Trophoblast cell (in vitro differentiated cells and primary cell): ENCODE data around the gene ATP7B.

Experiments
- DNase-seq, 2 donors: peaks; one replicate each; pipeline ENCODE4 v3.0.0-alpha.2; 2016
- H2AFZ ChIP-seq: 2 replicates; pipeline ENCODE4 v1.6.1; 2013; ENCODE audit warnings: low read length, moderate library complexity, mild to moderate bottlenecking; ENCODE audit not compliant: insufficient read depth, poor library complexity
- H2AK5ac ChIP-seq: 2 replicates; pipeline ENCODE4 v1.6.1; 2013; ENCODE audit warnings: mild to moderate bottlenecking, low read length
- H2BK120ac ChIP-seq: 2 replicates; pipeline ENCODE4 v1.6.1; 2013; ENCODE audit warnings: low read length, mild to moderate bottlenecking, moderate library complexity; ENCODE audit not compliant: insufficient read depth, poor library complexity
- H2BK12ac ChIP-seq: 2 replicates; pipeline ENCODE4 v1.6.1; 2013; ENCODE audit warnings: mild to moderate bottlenecking, low read length, moderate library complexity
- H2BK5ac ChIP-seq: 2 replicates; pipeline ENCODE4 v1.6.1; 2013; ENCODE audit warnings: low read length, low read depth, moderate library complexity, mild to moderate bottlenecking; ENCODE audit not compliant: poor library complexity
- H3K14ac ChIP-seq: 2 replicates; pipeline ENCODE4 v1.6.1; 2013; ENCODE audit warnings: mild to moderate bottlenecking, low read length
- H3K18ac ChIP-seq: 2 replicates; pipeline ENCODE4 v1.6.1; 2013; ENCODE audit warnings: mild to moderate bottlenecking, low read length
- H3K23ac ChIP-seq: 2 replicates; pipeline ENCODE4 v1.6.1; 2013; ENCODE audit warnings: low read length
- H3K27ac ChIP-seq: 2 replicates; pipeline ENCODE4 v1.5.1; 2013; ENCODE audit warnings: low read depth, mild to moderate bottlenecking, inconsistent platforms, low read length, moderate library complexity
- H3K27me3 ChIP-seq: 2 replicates; pipeline ENCODE4 v1.6.1; 2013; ENCODE audit warnings: inconsistent platforms, mild to moderate bottlenecking, low read length, moderate library complexity; ENCODE audit not compliant: insufficient read depth
- H3K36me3 ChIP-seq, 2 experiments: 1 replicate in 1 of 2; 2 replicates in 1 of 2; pipeline ENCODE4 v1.6.1; 2013; ENCODE audit warnings: low read length in 2 of 2, mild to moderate bottlenecking in 2 of 2, moderate library complexity in 1 of 2; ENCODE audit not compliant: insufficient read depth in 2 of 2, control insufficient read depth in 1 of 2
- H3K4ac ChIP-seq: 2 replicates; pipeline ENCODE4 v1.6.1; 2013; ENCODE audit warnings: low read depth, mild to moderate bottlenecking, low read length, moderate library complexity
- H3K4me1 ChIP-seq, 2 experiments: 1 replicate in 1 of 2; 2 replicates in 1 of 2; pipeline ENCODE4 v1.6.1; 2013; ENCODE audit warnings: low read length in 2 of 2, mild to moderate bottlenecking in 2 of 2, moderate library complexity in 1 of 2; ENCODE audit not compliant: insufficient read depth in 2 of 2, control insufficient read depth in 1 of 2
- H3K4me2 ChIP-seq: 2 replicates; pipeline ENCODE4 v1.6.1; 2013; ENCODE audit warnings: inconsistent platforms, mild to moderate bottlenecking, low read length, moderate library complexity
- H3K4me3 ChIP-seq: 2 replicates; pipeline ENCODE4 v1.5.1; 2013; ENCODE audit warnings: mild to moderate bottlenecking, low read depth, low read length, inconsistent platforms
- H3K79me1 ChIP-seq: one replicate; pipeline ENCODE4 v1.6.1; 2013; ENCODE audit warnings: low read length
- H3K79me2 ChIP-seq: 2 replicates; pipeline ENCODE4 v1.6.1; 2013; ENCODE audit warnings: low read length, mild to moderate bottlenecking; ENCODE audit not compliant: control insufficient read depth, insufficient read depth, poor library complexity
- H3K9ac ChIP-seq: 2 replicates; pipeline ENCODE4 v1.6.1; 2013; ENCODE audit warnings: mild to moderate bottlenecking, low read length
- H3K9me3 ChIP-seq: 2 replicates; pipeline ENCODE4 v1.6.1; 2013; ENCODE audit warnings: low read depth, mild to moderate bottlenecking, control low read depth, inconsistent platforms, low read length; ENCODE audit not compliant: insufficient read depth
- H4K12ac ChIP-seq: 2 replicates; pipeline ENCODE4 v1.6.1; 2013; ENCODE audit warnings: low read depth, mild to moderate bottlenecking, low read length, moderate library complexity
- H4K8ac ChIP-seq: 2 replicates; pipeline ENCODE4 v1.6.1; 2013; ENCODE audit warnings: low read depth, mild to moderate bottlenecking, low read length, moderate library complexity
- H4K91ac ChIP-seq: one replicate; pipeline ENCODE4 v1.6.1; 2013; ENCODE audit warnings: low read depth, mild to moderate bottlenecking, low read length, moderate library complexity
- WGBS: extraction: QIAGEN DNeasy Blood & Tissue Kit; methylation state at CpG from one replicate; pipeline ENCODE4 v1.1.7; 2013; ENCODE audit warnings: missing lambda C conversion rate; ENCODE audit not compliant: insufficient read length, insufficient coverage; ENCODE audit errors: extremely low coverage; 5-methylcytosine and 5-hydroxymethylcytosine counted together

Gene ATP7B

DNA sequence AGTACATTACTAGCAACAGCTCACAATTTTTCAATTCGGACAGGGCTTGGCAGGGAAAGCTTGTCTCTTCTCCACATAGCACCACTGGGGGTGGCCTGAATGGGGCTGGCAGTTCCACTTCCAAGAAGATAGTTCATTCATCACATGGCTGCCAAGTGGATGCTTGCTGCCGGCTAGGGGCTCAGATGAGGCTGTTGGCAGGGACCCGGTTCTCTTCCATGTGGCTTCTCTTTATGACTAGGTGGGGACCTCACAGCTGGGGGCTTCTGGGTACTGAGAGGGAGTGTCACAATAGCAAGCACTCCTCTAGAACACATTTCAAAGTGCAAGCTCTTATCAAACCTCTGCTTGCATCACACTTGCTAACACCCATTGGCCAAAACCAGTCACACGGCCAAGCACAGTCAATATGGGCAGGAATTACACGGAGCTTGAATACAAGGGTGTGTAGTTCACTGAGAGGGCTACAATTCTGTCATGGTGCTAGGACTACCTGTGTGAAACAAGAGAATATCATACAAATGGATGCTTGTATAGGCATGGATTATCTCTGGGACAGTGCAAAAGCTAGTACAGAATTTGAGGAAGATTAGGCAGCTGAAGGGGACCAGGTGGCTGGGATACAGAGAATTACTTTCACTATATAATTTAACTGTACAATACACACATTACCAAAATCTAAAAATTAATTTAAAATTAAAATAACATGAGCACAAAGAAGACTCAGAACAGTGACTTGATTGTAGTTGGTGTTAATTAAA, 32.3 kb downstream of the ATP7B start:
- H2BK12ac ChIP-seq, result no peak overlapping the region
- H3K27me3 ChIP-seq, result no peaks in the 10 kb centered on the region
- H3K23ac ChIP-seq, result no peak overlapping the region
- no peak overlapping the region for H4K12ac ChIP-seq
- no peak overlapping the region for H3K4ac ChIP-seq
- peaks cover 5% of the 10 kb centered on the region for H3K9me3 ChIP-seq
- H3K14ac ChIP-seq, result no peak overlapping the region
- no peak overlapping the region for H3K18ac ChIP-seq
- H3K4me1 ChIP-seq, result peaks cover 8 to 14% of the 10 kb centered on the region in 2 experiments
- H2AFZ ChIP-seq, result no peak overlapping the region
- no peak overlapping the region for H3K9ac ChIP-seq
- H4K91ac ChIP-seq, result no peak overlapping the region
- H3K36me3 ChIP-seq, result peaks cover 3% of the 10 kb centered on the region in 2 experiments
- WGBS, result no CpG with 5 or more reads among the region's 5 CpGs
- DNase-seq, result no peak
- no peak overlapping the region for H2AK5ac ChIP-seq
- no peak overlapping the region for H2BK5ac ChIP-seq
- no peak overlapping the region for H3K27ac ChIP-seq
- no peak overlapping the region for H3K4me2 ChIP-seq
- H2BK120ac ChIP-seq, result no peak overlapping the region
- H4K8ac ChIP-seq, result no peak overlapping the region
- no peak overlapping the region for H3K4me3 ChIP-seq
- H3K79me1 ChIP-seq, result peaks cover 2% of the 10 kb centered on the region
- H3K79me2 ChIP-seq, result peaks cover 2% of the 10 kb centered on the region

DNA sequence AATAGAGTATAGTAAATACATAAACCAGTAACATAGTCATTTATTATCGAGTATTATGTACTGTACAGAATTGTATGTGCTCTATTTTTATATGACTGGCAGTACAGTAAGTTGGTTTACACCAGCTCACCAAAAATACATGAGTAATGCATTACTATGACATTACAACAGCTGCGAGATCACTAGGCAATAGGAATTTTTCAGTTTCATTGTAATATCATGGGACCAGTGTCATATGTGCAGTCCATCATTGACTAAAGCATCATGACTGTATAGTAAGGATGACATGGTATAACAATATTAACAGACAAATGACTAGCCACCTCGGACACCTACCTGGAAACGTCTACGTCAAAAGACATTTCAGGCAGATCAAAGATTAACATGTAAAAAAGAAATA, 33.6 kb downstream of the ATP7B start:
- H3K4me3 ChIP-seq, result no peak overlapping the region
- H3K9ac ChIP-seq, result no peak overlapping the region
- no peak overlapping the region for H3K14ac ChIP-seq
- H3K27ac ChIP-seq, result no peak overlapping the region
- peaks cover 2% of the 10 kb centered on the region for H3K79me1 ChIP-seq
- WGBS, result no CpG with 5 or more reads among the region's 5 CpGs
- peaks cover 2% of the 10 kb centered on the region for H3K79me2 ChIP-seq
- no peak overlapping the region for H3K18ac ChIP-seq
- no peak overlapping the region for H2BK120ac ChIP-seq
- H2BK12ac ChIP-seq, result no peak overlapping the region
- H4K8ac ChIP-seq, result no peak overlapping the region
- H3K4me2 ChIP-seq, result no peak overlapping the region
- no peak overlapping the region for H4K91ac ChIP-seq
- no peak overlapping the region for H2AFZ ChIP-seq
- no peak overlapping the region for H2BK5ac ChIP-seq
- H3K27me3 ChIP-seq, result no peaks in the 10 kb centered on the region
- H4K12ac ChIP-seq, result no peak overlapping the region
- peaks cover 2% of the 10 kb centered on the region for H3K9me3 ChIP-seq
- no peak overlapping the region for H2AK5ac ChIP-seq
- peaks cover 8 to 10% of the 10 kb centered on the region in 2 experiments for H3K4me1 ChIP-seq
- H3K36me3 ChIP-seq, result peaks cover 4 to 7% of the 10 kb centered on the region in 2 experiments
- H3K4ac ChIP-seq, result no peak overlapping the region
- H3K23ac ChIP-seq, result no peak overlapping the region
- no peak for DNase-seq

DNA sequence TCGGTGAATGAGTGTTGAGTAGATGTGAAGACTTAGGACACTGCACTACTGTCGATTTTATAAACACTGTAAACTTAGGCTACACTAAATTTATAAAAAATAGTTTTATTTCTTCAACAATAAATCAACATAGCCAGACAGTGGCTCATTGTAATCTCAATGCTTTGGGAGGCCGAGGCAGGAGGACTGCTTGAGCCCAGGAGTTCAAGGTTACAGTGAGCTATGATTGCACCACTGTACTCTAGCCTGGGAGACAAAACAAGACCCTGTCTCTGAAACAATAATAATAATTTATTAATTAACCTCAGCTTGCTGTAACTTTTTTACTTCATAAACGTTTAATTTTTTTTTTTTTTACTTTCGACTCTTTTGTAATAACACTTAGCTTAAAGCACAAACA, 34.4 kb downstream of the ATP7B start:
- no peak overlapping the region for H2AFZ ChIP-seq
- H3K27ac ChIP-seq, result no peak overlapping the region
- WGBS, result 100% methylated on average over 1 of the region's 5 CpGs

DNA sequence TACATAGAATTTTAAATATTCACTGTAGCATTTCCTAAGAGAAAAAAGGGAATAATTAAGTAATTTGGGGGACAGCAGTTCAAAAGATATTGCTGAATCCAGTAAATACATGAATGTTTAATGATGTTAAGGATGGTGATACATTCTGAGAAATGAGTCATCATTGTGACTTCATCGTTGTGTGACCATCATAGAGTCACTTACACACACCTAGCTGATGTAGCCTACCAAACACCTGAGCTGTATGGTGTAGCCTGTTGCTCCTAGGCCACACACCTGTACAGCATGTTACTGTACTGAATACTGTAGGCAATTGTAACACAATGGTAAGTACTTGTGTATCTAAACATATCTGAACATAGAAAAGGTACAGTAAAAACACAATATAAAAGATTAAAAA, 34.8 kb downstream of the ATP7B start:
- Histone ChIP-seq H3K4me1 (peaks cover 6 to 8% of the 10 kb centered on the region in 2 experiments), H2BK120ac (no peak overlapping the region), H3K23ac (no peak overlapping the region), H4K8ac (no peak overlapping the region), H2BK12ac (no peak overlapping the region), H4K91ac (no peak overlapping the region), H2AFZ (no peak overlapping the region), H3K4me3 (no peak overlapping the region), H3K27me3 (no peaks in the 10 kb centered on the region), H3K4me2 (no peak overlapping the region), H3K14ac (no peak overlapping the region), H3K9me3 (no peaks in the 10 kb centered on the region), H3K79me2 (no peaks in the 10 kb centered on the region), H3K18ac (no peak overlapping the region), H3K36me3 (peaks cover 7% of the 10 kb centered on the region in 2 experiments), H3K4ac (no peak overlapping the region), H2BK5ac (no peak overlapping the region), H2AK5ac (no peak overlapping the region), H3K9ac (no peak overlapping the region), H4K12ac (no peak overlapping the region), H3K79me1 (no peaks in the 10 kb centered on the region), H3K27ac (no peak overlapping the region)
- WGBS, result no CpG with 5 or more reads among the region's 1 CpG
- DNase-seq, result no peak

More for the DNA sequence above, 34.4 kb downstream of the ATP7B start:
- Histone ChIP-seq H2BK5ac (no peak overlapping the region), H3K4me3 (no peak overlapping the region), H4K12ac (no peak overlapping the region), H3K9me3 (no peaks in the 10 kb centered on the region), H3K18ac (no peak overlapping the region), H3K9ac (no peak overlapping the region), H3K4me1 (peaks cover 6 to 10% of the 10 kb centered on the region in 2 experiments), H3K4me2 (no peak overlapping the region), H3K14ac (no peak overlapping the region), H3K79me1 (peaks cover 2% of the 10 kb centered on the region), H4K8ac (no peak overlapping the region), H4K91ac (no peak overlapping the region), H2BK120ac (no peak overlapping the region), H3K4ac (no peak overlapping the region), H3K27me3 (no peaks in the 10 kb centered on the region), H3K79me2 (no peaks in the 10 kb centered on the region), H3K23ac (no peak overlapping the region), H2AK5ac (no peak overlapping the region), H3K36me3 (peaks cover 7% of the 10 kb centered on the region in 2 experiments), H2BK12ac (no peak overlapping the region)
- no peak for DNase-seq
